ENCODE data around the gene CDH4.

Gene CDH4

GRCh38 chr20:61788343-61788742 is 536.3 kb downstream of the CDH4 start:
- DNase-seq (ENCODE audit: low read depth in 2 of 2) = no peak

- DNase-seq (ENCODE audit: low read depth in 2 of 2) = no peak
Observed at GRCh38 chr20:61789329-61789728, 537.3 kb downstream of the CDH4 start.

- DNase-seq (ENCODE audit: low read depth in 2 of 2) = no peak
Observed at GRCh38 chr20:61790116-61790827, 538.2 kb downstream of the CDH4 start.

DNA sequence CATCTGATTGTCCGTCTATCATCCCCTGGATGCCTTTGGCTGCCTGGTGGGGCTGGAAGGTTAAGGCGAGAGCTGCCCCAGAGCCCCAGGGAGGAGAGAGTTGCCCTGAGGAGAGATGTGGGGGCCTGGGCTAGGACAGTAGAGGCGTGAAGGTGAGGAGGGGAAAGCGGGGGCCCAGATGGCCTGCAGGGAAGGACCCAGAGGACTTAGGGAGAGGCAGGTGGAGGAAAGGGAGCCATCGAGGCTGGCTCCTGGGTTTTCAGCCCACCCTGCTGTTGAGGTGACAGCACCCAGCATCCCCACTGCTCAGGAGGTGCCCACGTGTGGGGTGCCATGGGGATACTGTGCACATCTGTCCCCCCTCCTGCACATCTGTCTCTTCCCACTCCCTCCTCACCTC is 539.9 kb downstream of the CDH4 start:
- DNase-seq (ENCODE audit: low read depth in 2 of 2) = no peak

DNA sequence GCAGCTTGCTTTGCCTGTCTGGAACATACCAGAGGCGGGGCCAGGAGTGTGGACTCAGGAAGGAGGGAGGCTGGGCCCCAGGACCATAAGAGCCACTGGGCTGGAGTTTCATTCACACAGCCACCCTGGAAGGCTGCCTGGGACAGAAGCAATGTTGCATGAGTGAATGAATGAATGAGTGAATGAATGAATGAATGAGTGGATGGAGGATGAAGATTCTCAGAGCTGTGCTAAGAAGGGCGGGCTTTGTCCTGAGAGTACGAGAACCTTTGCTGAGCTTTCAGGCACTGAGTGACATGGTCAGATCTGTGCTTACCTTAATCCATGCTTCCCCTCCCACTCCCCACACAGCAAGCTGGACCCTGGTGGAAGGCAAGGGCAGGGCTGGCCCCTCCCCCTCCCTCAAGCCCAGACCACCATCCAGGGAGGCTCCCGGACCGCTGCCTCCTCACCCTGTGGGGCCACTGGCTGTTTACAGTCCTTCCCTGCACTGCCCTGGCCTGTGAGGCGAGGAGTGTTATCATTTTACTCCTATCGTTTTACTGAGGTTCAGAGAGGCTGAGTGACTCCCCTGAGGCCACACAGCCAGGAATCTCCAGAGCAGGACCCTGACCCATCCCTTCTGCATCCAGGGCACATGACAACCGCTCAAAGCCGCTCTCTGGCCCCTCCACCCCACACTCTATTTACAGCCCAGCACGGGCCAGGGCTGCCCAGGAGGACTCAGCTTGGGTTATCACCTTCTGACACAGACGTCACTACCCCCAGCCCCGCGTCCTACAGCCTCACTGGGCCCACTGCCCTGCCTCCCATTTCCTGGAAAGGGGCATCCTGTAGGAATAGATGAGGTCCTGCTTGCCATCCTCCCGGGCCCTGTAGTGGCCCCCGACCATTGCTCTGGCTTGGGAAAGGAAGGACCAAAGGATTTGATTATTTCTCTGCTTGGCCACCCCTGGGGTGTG is 543.9 kb downstream of the CDH4 start:
- no peak for DNase-seq (ENCODE audit: low read depth in 2 of 2)

DNA sequence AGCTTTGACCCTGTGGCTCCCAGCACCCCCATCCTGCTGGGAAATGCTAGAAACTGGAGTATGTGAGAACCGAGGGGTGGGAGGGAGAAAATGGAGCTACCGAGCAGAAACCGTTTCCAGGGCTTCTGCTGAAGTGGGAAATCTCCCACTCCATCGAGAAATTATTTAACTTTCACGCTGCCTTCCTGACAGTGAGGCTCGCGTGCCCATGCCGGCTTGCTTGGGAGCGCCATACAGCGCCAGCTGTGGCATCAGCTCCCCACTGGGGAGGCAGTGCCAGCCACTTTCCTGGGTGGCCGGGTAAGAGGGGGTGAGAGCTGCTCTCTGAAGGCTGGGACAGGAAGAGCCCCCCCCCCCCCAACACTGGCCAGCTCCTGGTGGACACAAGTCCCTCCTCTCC is 544.7 kb downstream of the CDH4 start:
- DNase-seq (ENCODE audit: low read depth in 2 of 2) = no peak

- no peak for DNase-seq (ENCODE audit: low read depth in 2 of 2)
Observed at GRCh38 chr20:61797200-61797599, 545.1 kb downstream of the CDH4 start.

- DNase-seq (ENCODE audit: low read depth in 2 of 2) = no peak
Observed at GRCh38 chr20:61797971-61798411, 545.9 kb downstream of the CDH4 start.

DNA sequence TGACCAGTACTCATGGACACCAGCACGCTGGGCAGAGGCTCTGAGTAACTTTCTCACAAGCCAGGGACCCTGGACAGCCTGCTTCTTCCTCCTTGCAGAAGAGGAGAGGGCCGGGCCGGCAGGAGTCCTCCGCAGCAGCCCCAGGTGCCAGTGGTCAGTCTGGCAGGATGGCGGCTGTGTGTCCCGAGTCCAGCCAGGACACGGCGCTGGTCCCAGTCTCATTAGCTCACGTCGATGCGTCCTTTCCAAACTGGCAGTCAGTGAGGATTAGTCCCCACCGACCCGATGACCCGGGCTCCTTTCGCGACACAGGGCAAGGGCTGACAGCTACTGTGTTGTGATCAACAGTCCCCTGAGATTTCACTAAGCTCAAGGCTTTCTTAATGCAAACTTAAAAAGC is 546.6 kb downstream of the CDH4 start:
- DNase-seq (ENCODE audit: low read depth in 2 of 2) = no peak

- DNase-seq (ENCODE audit: low read depth in 2 of 2) = no peak
Observed at GRCh38 chr20:61799394-61799923, 547.4 kb downstream of the CDH4 start.

DNA sequence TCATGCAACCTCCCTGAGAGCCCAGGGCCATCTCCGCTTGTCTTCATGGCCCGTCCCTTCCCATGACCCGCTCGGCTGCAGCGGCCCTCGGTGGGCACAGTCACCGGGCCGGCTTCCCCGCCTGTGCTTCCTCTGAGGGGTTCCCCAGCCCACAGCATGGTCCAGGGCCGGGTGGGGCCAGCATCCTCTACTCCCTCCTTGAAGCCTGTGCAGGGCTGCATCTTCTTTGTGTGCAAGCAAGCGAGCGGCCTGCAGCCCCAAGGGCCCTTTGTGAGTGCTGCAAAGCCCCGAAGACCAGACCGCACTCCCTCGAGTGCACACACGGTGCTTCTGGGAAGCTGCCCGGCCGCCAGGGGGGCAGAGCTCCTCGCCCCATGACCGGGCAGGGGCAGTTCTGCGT is 547.9 kb downstream of the CDH4 start:
- DNase-seq (ENCODE audit: low read depth in 2 of 2) = no peak

DNA sequence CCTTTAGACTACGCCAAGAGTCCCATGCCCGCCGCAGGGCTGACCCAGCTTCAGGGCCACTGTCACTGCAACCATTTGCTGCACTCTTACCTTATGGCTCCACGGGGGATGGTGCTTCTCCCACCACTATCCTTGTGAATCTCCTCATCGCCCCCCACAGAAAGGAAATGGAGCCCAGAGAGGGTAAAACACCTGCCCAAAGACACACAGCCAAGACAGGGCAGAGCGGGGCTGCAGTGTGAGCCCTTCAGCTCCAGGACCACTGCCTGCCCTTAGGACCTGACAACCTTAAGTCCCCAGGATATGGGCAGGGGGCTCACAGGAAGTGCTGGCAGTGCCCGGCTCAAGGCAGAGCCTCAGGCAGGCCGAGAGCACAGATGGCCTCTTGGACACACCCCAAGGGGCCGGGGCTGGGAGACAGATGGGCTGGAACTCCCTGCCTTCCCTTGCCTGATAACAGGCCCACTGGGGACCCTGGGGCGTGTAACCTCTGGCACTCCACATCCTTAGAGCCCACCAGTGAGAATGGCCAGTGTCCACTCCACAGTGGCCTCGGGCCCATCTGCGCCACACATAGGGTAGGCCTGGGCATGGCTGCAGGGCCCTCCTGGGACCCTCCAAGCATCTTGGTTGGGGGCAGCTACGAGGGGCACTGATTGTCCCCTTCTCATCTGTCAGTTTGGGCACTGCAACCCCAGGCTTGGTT is 548.5 kb downstream of the CDH4 start:
- DNase-seq (ENCODE audit: low read depth in 2 of 2) = no peak

- no peak for DNase-seq (ENCODE audit: low read depth in 2 of 2)
Observed at GRCh38 chr20:61801065-61801360, 549.0 kb downstream of the CDH4 start.

DNA sequence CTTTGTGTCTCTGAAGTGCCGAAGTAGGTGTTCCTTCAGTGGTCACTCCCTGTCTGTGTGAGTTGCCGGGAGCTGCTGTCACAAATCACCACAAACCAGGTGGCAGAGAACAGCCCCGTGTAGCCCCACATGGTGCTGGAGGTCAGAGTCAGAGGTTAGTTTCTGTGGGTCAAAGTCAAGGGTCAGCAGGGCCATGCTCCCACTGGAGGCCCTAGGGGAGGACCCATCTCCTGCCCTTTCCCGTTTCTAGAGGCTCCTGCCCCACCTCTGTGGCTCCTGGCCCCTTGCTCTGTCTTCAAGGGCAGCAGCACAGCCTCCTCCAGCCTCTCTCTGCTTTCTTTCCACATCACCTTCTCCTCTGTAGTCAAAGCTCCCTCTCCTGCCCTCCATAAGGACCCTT is 549.4 kb downstream of the CDH4 start:
- no peak for DNase-seq (ENCODE audit: low read depth in 2 of 2)

DNA sequence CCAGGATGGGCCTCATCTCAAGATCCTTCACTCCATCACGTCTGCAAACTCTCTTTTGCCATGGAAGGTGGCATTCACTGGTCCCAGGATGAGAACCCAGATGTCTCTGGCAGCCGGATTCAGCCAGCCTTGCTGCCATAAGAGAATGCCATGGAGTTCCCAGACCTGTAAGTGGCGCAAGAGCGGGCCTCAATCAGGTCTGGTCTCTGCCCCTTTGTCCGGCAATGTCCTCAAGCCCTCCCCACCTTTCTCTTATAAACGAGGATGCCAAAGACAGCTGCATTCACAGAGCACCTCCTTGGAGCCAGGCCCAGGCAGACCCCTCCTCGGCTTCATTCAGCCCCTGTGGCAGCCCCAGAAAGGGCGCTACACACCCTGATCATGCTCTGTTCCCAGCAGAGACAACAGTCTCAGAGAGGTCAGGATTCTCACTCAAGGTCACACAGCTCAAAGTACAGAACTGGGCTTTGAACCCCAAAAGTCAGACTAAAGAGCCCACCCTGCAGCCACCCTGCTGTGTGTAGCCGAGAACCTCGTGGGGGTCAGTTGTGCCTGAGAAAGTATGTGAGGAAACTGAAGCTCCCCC is 549.9 kb downstream of the CDH4 start:
- DNase-seq (ENCODE audit: low read depth in 2 of 2) = no peak

- DNase-seq (ENCODE audit: low read depth in 2 of 2) = no peak
Observed at GRCh38 chr20:61802721-61803311, 550.8 kb downstream of the CDH4 start.

DNA sequence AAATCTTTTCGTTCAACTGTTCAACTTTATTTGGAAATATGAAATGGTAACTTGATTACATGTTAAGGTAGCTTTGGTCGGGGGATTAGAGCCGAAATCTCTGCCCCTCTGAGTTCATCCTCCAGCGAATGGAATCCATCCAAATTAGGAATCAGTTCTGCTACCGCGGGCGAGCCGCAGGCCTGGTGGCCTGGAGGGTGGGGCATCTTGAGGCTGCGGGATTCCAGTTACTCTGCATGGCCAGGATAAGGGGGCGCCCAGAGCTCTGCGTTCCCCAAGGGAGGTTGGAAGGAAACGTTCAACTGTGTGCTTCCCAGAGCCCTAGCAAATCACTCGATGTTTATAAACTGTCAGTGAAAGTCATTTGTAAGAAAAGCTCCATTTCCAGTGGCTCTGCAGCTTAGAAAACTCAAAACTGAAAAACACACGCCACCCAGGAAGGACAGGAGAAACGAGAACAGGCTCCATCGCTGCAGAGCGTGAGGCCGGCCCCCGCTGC is 551.4 kb downstream of the CDH4 start:
- DNase-seq (ENCODE audit: low read depth in 2 of 2) = no peak

- no peak for DNase-seq (ENCODE audit: low read depth in 2 of 2)
Observed at GRCh38 chr20:61803915-61804751, 552.1 kb downstream of the CDH4 start.

DNA sequence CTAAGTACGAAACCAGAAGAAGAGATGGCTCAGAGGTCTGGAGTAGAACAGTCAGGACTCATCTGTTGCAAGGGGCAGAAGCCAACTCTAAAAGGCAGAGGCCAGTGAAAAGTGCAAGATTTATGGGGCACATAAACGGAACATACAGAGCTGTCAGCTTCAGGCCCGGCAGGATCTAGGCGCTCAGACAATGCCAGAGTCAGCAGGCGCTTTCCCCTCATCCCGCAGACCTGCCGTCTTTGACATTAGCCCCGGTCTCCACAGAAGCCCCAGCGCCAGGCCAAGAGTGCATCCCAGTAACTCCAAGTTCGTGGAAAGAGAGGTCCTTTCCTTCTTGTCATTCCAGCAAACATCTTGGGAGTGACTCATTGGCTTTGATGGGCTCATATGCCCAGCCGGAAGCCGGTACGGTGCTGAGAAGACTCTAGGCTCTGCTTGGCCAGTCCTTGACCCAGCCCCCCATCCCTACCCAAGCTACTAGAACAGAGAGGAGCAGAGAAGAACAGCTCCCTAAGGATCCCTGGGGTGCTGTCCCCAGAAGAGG is 552.8 kb downstream of the CDH4 start:
- no peak for DNase-seq (ENCODE audit: low read depth in 2 of 2)

DNA sequence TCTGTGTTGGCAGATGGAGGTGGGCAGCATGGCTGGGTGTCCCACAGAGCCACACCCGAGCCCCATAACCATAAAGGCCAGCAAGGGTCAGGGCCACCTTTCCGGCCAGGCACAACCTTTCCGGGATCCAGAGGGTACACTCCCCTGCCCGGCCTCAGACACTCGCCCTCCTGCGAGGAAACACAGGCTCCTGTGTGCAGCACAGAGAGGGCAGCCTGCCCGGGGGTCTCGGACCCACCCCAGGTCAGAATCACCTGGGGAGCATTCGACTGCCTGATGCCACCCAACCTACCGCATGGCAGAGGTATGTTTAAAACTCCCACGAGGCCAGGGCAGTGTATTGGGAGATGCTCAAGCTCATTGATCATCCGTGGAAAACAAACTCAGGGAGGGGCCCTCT is 553.3 kb downstream of the CDH4 start:
- no peak for DNase-seq (ENCODE audit: low read depth in 2 of 2)
